Smooth muscle cell (in vitro differentiated cells): Measurements from ENCODE around the gene NFKB1. TPM values are rescaled to one million over a fixed set of nuclear protein-coding genes. Genes with fewer than 3 reads are reported as not detected.

Experiments
- DNase-seq: peaks from one replicate; lab custom pipeline; 2025; ENCODE audit not compliant: unreplicated experiment; lab: John Stamatoyannopoulos, UW
- H2AFZ ChIP-seq: fragments of 200-600 bp; sonication (generic); 2 replicates; pipeline ENCODE4 v1.6.0; 2016; ENCODE audit warnings: antibody characterized with exemption, low read depth, mild to moderate bottlenecking
- H3F3A ChIP-seq: fragments of 200-600 bp; sonication (generic); 2 replicates; pipeline ENCODE4 v1.6.0; 2017; ENCODE audit warnings: antibody characterized with exemption, low read depth
- H3K27ac ChIP-seq: fragments of 200-600 bp; sonication (generic); 2 replicates; pipeline ENCODE4 v1.5.1; 2016; ENCODE audit warnings: low read depth, mild to moderate bottlenecking
- H3K27me3 ChIP-seq: fragments of 200-600 bp; sonication (generic); 2 replicates; pipeline ENCODE4 v1.6.1; 2016; ENCODE audit warnings: low read depth, mild to moderate bottlenecking
- H3K36me3 ChIP-seq: fragments of 200-600 bp; sonication (generic); 2 replicates; pipeline ENCODE4 v1.5.1; 2016; ENCODE audit warnings: low read depth
- H3K4me1 ChIP-seq: fragments of 200-600 bp; sonication (generic); 2 replicates; pipeline ENCODE4 v1.5.1; 2016; ENCODE audit warnings: low read depth
- H3K4me2 ChIP-seq: fragments of 200-600 bp; sonication (generic); 2 replicates; pipeline ENCODE4 v1.6.0; 2016; ENCODE audit warnings: mild to moderate bottlenecking
- H3K4me3 ChIP-seq: fragments of 200-600 bp; sonication (generic); 2 replicates; pipeline ENCODE4 v1.5.1; 2016; ENCODE audit warnings: mild to moderate bottlenecking
- H3K79me2 ChIP-seq: fragments of 200-600 bp; sonication (generic); 2 replicates; pipeline ENCODE4 v1.6.0; 2016; ENCODE audit warnings: low read depth, mild to moderate bottlenecking
- H3K9ac ChIP-seq: fragments of 200-600 bp; sonication (generic); 2 replicates; pipeline ENCODE4 v1.6.0; 2016; ENCODE audit warnings: low read depth
- H3K9me3 ChIP-seq: fragments of 200-600 bp; sonication (generic); replicated peaks from 2 replicates; pipeline ENCODE4 v1.5.1; 2016; ENCODE audit warnings: low read depth
- H4K20me1 ChIP-seq: fragments of 200-600 bp; sonication (generic); 2 replicates; pipeline ENCODE4 v1.6.0; 2016; ENCODE audit warnings: low read depth
- WGBS: methylation state at CpG from one replicate; pipeline ENCODE4 v1.1.7; 2016; ENCODE audit warnings: low lambda C conversion rate; 5-methylcytosine and 5-hydroxymethylcytosine counted together
- polyA plus RNA-seq: library from polyadenylated mRNA; unstranded; fragments of >200 nt; fragmentation: Nextera tagmentation; extraction: Ambion mirVana; gene quantifications from 2 replicates; pipeline ENCODE4 v1.2.1, GENCODE V29; 2016
- total RNA-seq: library from RNA; depleted of rRNA; stranded (reverse); fragments of >200 nt; gene quantifications from 2 replicates; pipeline ENCODE4 v1.2.3, GENCODE V29; 2014
- TF ChIP-seq, protein P1 (sequence below): fragments of 200-600 bp; sonication (generic); IDR thresholded peaks from 2 replicates; pipeline ENCODE4 v1.5.1; 2017; ENCODE audit warnings: borderline replicate concordance, mild to moderate bottlenecking, antibody characterized with exemption; ENCODE audit not compliant: insufficient read depth, poor library complexity, severe bottlenecking

Gene NFKB1
- total and polyA plus RNA-seq, 2 experiments from 2014 or later: 15.6 to 16.1 TPM

DNA sequence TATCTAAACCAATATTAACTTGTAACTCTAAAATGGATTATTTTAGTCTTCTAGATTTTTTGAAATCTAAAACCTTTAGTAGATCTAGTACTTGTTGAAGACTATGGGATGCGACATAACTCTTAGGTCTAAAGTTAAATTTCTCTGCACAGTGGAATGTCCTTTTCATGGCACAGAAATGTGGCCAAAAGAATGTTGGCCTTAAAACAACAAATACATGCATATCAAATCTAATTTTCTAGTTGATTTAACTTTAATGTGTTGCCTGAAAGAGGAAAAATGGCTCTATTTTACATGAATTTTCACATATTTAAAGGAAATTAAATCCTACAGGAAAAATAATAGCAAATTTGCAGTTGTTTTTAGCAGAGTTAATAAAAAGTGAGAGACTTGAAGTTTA is 30.3 kb downstream of the NFKB1 start:
- DNase-seq: no peak
- H2AFZ ChIP-seq: no peak overlapping the region
- H3K9me3 ChIP-seq: no peaks in the 10 kb centered on the region
- H3K27ac ChIP-seq: no peak overlapping the region
- no peaks in the 10 kb centered on the region for H3K27me3 ChIP-seq
- no peaks in the 10 kb centered on the region for H3K36me3 ChIP-seq
- H3K9ac ChIP-seq: no peak overlapping the region
- no peak overlapping the region for H3K4me2 ChIP-seq
- peaks cover 29% of the 10 kb centered on the region for H3K79me2 ChIP-seq
- peaks cover 23% of the 10 kb centered on the region for H4K20me1 ChIP-seq
- peaks cover 18% of the 10 kb centered on the region for H3K4me1 ChIP-seq
- no peak overlapping the region for H3K4me3 ChIP-seq
- TF ChIP-seq, protein P1, sequence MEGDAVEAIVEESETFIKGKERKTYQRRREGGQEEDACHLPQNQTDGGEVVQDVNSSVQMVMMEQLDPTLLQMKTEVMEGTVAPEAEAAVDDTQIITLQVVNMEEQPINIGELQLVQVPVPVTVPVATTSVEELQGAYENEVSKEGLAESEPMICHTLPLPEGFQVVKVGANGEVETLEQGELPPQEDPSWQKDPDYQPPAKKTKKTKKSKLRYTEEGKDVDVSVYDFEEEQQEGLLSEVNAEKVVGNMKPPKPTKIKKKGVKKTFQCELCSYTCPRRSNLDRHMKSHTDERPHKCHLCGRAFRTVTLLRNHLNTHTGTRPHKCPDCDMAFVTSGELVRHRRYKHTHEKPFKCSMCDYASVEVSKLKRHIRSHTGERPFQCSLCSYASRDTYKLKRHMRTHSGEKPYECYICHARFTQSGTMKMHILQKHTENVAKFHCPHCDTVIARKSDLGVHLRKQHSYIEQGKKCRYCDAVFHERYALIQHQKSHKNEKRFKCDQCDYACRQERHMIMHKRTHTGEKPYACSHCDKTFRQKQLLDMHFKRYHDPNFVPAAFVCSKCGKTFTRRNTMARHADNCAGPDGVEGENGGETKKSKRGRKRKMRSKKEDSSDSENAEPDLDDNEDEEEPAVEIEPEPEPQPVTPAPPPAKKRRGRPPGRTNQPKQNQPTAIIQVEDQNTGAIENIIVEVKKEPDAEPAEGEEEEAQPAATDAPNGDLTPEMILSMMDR: no peak
- 100% methylated on average over 1 of the region's 1 CpG for WGBS
- peaks cover 9% of the 10 kb centered on the region for H3F3A ChIP-seq

DNA sequence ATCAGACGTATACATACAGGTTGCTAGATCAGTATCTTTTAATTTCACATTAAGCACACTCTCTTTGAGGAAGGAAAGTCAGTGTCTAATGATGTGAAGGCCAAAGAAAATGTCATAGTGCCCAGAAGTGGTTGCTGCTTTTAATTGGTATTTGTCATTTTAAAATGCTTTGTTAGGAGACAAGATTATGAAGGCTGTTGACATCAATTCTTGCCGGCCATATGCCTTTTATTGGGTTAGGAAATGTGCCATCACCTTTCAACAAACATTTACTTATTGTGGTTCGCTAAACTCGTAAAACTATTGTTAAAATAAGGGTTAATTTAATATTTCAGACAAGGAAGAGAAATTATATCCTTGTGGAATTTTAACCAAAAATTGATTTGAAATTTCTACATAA is 32.2 kb downstream of the NFKB1 start:
- no peak overlapping the region for H3K27ac ChIP-seq
- H3F3A ChIP-seq: peaks cover 5% of the 10 kb centered on the region
- 90% methylated on average over 4 of the region's 4 CpGs for WGBS
- TF ChIP-seq, protein P1: no peak
- no peaks in the 10 kb centered on the region for H3K9me3 ChIP-seq
- DNase-seq: no peak
- H3K4me2 ChIP-seq: no peak overlapping the region
- no peak overlapping the region for H3K9ac ChIP-seq
- peaks cover 20% of the 10 kb centered on the region for H3K79me2 ChIP-seq
- peaks cover 9% of the 10 kb centered on the region for H3K4me1 ChIP-seq
- H3K36me3 ChIP-seq: no peaks in the 10 kb centered on the region
- H3K4me3 ChIP-seq: no peak overlapping the region
- H3K27me3 ChIP-seq: no peaks in the 10 kb centered on the region
- peaks cover 12% of the 10 kb centered on the region for H4K20me1 ChIP-seq
- no peak overlapping the region for H2AFZ ChIP-seq

DNA sequence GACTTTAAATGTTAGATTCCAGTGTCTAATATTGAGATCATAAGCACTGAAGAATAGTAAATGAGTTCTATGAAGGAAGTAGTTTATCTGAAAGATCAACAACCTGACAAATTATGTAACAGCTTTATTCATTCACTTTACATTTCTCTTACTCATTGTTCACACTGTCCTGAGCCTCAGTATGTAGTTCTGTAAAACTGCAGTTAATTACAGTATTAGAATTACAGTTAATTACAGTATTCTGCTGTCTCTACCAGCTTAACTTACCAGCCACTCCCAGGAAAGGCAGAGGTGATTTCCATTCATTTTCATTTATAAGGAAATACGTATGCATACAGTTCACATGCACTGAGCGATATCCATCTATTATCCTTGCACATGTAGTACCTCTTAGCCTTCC is 32.7 kb downstream of the NFKB1 start:
- Histone ChIP-seq H3K9me3 (no peaks in the 10 kb centered on the region), H3K4me3 (no peak overlapping the region), H3F3A (peaks cover 5% of the 10 kb centered on the region), H4K20me1 (peaks cover 11% of the 10 kb centered on the region), H3K27me3 (no peaks in the 10 kb centered on the region), H3K9ac (no peak overlapping the region), H2AFZ (no peak overlapping the region), H3K79me2 (peaks cover 20% of the 10 kb centered on the region), H3K27ac (no peak overlapping the region), H3K36me3 (no peaks in the 10 kb centered on the region), H3K4me1 (peaks cover 7% of the 10 kb centered on the region), H3K4me2 (no peak overlapping the region)
- no peak for DNase-seq
- 98% methylated on average over 2 of the region's 2 CpGs for WGBS
- TF ChIP-seq, protein P1: no peak

DNA sequence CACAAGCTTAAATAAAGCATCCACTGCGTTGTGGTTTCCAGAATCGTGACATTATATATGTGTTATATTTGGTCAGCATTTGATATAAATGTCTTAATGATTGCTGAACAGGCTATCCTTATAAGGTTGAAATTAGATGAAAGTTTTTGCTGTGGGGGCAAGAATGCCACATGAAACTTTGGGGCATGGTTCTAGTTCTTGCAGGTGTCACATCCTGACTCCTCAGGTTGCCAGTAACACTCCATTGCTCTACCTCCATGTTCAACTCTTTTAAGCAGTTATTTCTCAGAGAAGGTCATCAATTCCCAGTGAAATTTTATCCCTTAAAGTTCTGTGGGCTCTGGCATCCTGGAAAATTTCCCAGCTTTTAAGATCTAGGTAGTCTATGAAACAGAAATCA is 33.7 kb downstream of the NFKB1 start:
- peaks cover 5% of the 10 kb centered on the region for H3F3A ChIP-seq
- H2AFZ ChIP-seq: no peak overlapping the region
- 100% methylated on average over 2 of the region's 2 CpGs for WGBS
- H3K4me3 ChIP-seq: no peak overlapping the region
- TF ChIP-seq, protein P1: no peak
- H3K4me2 ChIP-seq: peak overlapping the region; percentile 59
- no peak for DNase-seq
- H3K9ac ChIP-seq: no peak overlapping the region
- H3K4me1 ChIP-seq: peaks cover 1% of the 10 kb centered on the region
- H4K20me1 ChIP-seq: peaks cover 11% of the 10 kb centered on the region
- H3K79me2 ChIP-seq: peaks cover 20% of the 10 kb centered on the region
- H3K27ac ChIP-seq: peak overlapping the region; percentile 51
- H3K9me3 ChIP-seq: no peaks in the 10 kb centered on the region
- peaks cover 5% of the 10 kb centered on the region for H3K36me3 ChIP-seq
- no peaks in the 10 kb centered on the region for H3K27me3 ChIP-seq
